Testis (tissue), 3 donors: ENCODE results near the gene DGLUCY. TPM values are rescaled to one million over a fixed set of nuclear protein-coding genes. Genes with fewer than 3 reads are reported as not detected.

Source experiments
- DNase-seq: peaks from one replicate; pipeline ENCODE4 v3.0.0-alpha.2; 2019
- H3K27ac ChIP-seq, 2 donors: fragments of 200-600 bp; sonication (generic); one replicate each; pipeline ENCODE4 v1.5.1; 2019
- H3K27me3 ChIP-seq: fragments of 200-600 bp; sonication (generic); one replicate; pipeline ENCODE4 v1.5.1; 2019
- H3K36me3 ChIP-seq: fragments of 200-600 bp; sonication (generic); one replicate; pipeline ENCODE4 v1.5.1; 2017; ENCODE audit warnings: low read depth; ENCODE audit errors: missing control alignments
- H3K4me1 ChIP-seq: fragments of 200-600 bp; sonication (generic); one replicate; pipeline ENCODE4 v1.5.1; 2019
- H3K4me3 ChIP-seq, 2 donors: fragments of 200-600 bp; sonication (generic); one replicate each; pipeline ENCODE4 v1.5.1; 2017 to 2019
- H3K9me3 ChIP-seq: fragments of 200-600 bp; sonication (generic); one replicate; pipeline ENCODE4 v1.5.1; 2017
- POLR2A ChIP-seq: fragments of 450-650 bp; IDR thresholded peaks from one replicate; pipeline ENCODE4 v1.6.1; 2017; ENCODE audit warnings: antibody characterized with exemption, mild to moderate bottlenecking, moderate library complexity
- WGBS, 2 donors: methylation state at CpG; one replicate each; pipeline ENCODE4 v1.1.5; 2018; 5-methylcytosine and 5-hydroxymethylcytosine counted together
- intact Hi-C: fragments of 100-400 bp; cut with DNase I; formaldehyde crosslinking; loops from one replicate; pipeline ENCODE4 v1.15.1; 2023; ENCODE audit warnings: low total_unique reads
- polyA plus RNA-seq: library from polyadenylated mRNA; stranded (reverse); fragments of 350-450 nt; fragmentation: Illumina TruSeq; extraction: RNeasy Lipid Tissue Mini Kit (QIAGEN cat#74804); gene quantifications from one replicate; pipeline ENCODE4 v1.2.3, GENCODE V29; 2014; ENCODE audit warnings: low read depth, low replicate concordance; ENCODE audit not compliant: insufficient read depth
- total RNA-seq, 2 donors: library from RNA; depleted of rRNA; stranded (reverse); fragments of >200 nt; gene quantifications; one replicate each; pipeline ENCODE4 v1.2.3, GENCODE V29; 2016
- TF ChIP-seq, protein P1 (sequence below), 3 experiments: fragments of 450-650 bp in 2 of 3; fragments of 200-600 bp in 1 of 3; sonication (generic) in 1 of 3; IDR thresholded peaks; one replicate each; pipeline ENCODE4 v1.5.1; 2016 to 2019; ENCODE audit warnings: antibody characterized with exemption in 3 of 3, mild to moderate bottlenecking in 2 of 3, moderate library complexity in 1 of 3

Gene DGLUCY
- total and polyA plus RNA-seq, 3 donors from 2014 or later: 77.5 to 161 (median 145) TPM

DNA sequence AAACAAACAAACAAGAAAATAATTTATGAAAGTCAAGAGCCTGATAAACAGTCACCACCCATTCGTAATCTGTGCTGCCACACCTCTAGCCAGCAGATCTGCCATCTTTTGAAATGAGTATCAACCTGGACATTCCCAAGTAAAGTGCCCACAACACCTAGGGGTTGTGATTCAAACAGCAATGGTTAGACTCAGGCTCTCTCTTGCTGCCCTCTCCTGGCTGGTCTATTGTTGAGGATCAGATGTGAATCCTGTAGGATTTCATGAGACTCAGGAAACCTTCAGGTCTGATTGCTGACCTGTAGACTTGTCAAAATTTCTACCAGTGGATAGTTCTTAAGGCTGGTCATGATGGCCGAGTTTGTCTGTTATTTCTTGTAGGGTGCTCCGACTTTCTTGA is 26.8 kb downstream of the DGLUCY start:
- Histone ChIP-seq H3K4me1 (no peaks in the 10 kb centered on the region), H3K36me3 (no peaks in the 10 kb centered on the region), H3K27ac (no peak overlapping the region), H3K27me3 (no peaks in the 10 kb centered on the region), H3K4me3 (no peak overlapping the region), H3K9me3 (no peaks in the 10 kb centered on the region)
- peak; percentile 51 for DNase-seq
- TF ChIP-seq, protein P1, sequence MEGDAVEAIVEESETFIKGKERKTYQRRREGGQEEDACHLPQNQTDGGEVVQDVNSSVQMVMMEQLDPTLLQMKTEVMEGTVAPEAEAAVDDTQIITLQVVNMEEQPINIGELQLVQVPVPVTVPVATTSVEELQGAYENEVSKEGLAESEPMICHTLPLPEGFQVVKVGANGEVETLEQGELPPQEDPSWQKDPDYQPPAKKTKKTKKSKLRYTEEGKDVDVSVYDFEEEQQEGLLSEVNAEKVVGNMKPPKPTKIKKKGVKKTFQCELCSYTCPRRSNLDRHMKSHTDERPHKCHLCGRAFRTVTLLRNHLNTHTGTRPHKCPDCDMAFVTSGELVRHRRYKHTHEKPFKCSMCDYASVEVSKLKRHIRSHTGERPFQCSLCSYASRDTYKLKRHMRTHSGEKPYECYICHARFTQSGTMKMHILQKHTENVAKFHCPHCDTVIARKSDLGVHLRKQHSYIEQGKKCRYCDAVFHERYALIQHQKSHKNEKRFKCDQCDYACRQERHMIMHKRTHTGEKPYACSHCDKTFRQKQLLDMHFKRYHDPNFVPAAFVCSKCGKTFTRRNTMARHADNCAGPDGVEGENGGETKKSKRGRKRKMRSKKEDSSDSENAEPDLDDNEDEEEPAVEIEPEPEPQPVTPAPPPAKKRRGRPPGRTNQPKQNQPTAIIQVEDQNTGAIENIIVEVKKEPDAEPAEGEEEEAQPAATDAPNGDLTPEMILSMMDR (IDR thresholded peaks at IDR 0.05): peak in 2 of 3 experiments; percentile 22 to 28
- TF ChIP-seq POLR2A: no peak
- intact Hi-C loops: no loop called here
- WGBS, 2 donors: 88 to 93% methylated on average over 3 of the region's 3 CpGs

DNA sequence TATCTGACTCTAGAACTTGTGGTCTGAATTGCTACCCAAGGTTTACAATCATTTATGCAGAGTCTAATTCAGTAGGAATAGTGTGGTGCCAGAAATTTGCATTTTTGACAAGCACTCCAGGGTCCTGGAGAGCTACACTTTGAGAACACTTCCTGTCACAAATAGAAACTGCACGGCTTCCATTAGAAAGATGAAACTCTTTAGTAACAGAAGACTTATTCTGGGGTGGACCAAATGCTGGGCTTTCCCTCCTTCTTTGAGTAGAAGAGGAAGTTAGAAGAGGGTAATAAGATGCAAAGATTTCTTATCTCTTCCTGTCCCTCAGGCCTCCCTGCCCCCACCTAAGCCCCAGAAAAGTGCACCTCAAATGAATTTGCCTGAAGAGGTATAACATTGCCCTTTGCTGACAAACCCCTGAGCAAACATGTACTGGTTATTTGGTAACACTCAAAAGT is 28.4 kb downstream of the DGLUCY start:
- TF ChIP-seq, protein P1 (IDR thresholded peaks at IDR 0.05): no peak
- TF ChIP-seq POLR2A: no peak
- DNase-seq: no peak
- Histone ChIP-seq H3K4me1 (no peaks in the 10 kb centered on the region), H3K27me3 (no peaks in the 10 kb centered on the region), H3K36me3 (no peaks in the 10 kb centered on the region), H3K4me3 (no peak overlapping the region), H3K9me3 (no peaks in the 10 kb centered on the region), H3K27ac (no peak overlapping the region)
- WGBS, 2 donors: 85 to 88% methylated on average over 1 of the region's 1 CpG
- intact Hi-C loops: no loop called here

DNA sequence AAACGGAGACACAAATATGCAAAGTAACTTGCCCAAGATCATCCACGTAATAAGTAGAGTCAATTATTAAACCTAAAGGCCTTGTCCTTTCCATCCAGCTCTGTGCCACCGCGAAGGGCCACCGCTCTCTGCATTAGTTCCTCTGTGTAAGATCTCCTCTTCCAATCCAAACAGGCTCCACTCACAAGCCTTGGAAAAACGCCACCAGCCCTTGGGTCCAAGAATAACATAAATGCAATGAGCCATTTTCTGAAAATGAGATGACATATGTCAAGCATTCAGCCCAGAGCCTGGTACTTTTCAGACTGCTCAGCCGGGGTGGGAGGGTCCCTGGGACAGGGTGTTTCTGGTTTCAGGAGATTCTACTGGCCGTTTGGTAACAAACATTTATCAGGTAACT is 30.0 kb downstream of the DGLUCY start:
- Histone ChIP-seq H3K4me3 (no peak overlapping the region), H3K27me3 (no peaks in the 10 kb centered on the region), H3K9me3 (no peaks in the 10 kb centered on the region), H3K36me3 (no peaks in the 10 kb centered on the region), H3K27ac (no peak overlapping the region), H3K4me1 (no peaks in the 10 kb centered on the region)
- intact Hi-C loops: no loop called here
- TF ChIP-seq POLR2A: no peak
- TF ChIP-seq, protein P1 (IDR thresholded peaks at IDR 0.05): no peak
- no peak for DNase-seq
- 85 to 86% methylated on average over 8 of the region's 8 CpGs for WGBS, 2 donors

DNA sequence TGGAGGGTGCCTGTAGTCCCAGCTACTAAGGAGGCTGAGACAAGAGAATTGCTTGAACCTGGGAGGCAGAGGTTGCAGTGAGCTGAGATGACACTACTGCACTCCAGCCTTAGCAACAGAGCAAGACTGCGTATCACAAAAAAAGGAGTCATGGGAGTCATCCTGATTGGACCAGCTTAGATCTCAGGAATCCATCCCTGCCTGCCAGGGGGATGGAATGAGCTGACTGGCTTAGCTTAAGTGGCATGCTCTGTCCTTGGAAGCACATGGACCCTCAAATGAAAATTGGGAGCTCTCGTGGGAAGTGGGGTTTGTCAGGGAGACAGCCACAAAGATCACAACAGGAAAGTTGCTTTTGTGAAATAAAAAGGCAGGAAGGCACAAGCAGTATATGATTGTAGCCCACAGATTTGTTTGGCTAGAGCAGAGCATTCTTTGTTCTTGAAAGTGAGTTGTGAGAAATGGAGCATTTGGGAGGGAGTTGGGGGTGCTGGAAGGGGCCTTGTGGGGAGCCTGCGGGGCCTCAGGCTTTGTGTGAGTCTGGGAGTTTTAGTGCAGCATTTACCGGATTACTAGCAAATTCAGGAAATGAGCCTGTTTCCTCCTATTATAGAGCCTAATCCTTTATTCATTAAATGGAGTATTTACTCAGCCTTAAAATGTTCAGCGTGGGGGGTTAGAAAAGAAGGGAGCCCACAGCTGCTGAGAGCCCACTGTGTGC is 30.7 kb downstream of the DGLUCY start:
- WGBS, 2 donors: 81 to 94% methylated on average over 5 of the region's 5 CpGs
- Histone ChIP-seq H3K4me1 (no peaks in the 10 kb centered on the region), H3K4me3 (no peak overlapping the region), H3K27me3 (no peaks in the 10 kb centered on the region), H3K36me3 (no peaks in the 10 kb centered on the region), H3K9me3 (no peaks in the 10 kb centered on the region), H3K27ac (no peak overlapping the region)
- no peak for DNase-seq
- intact Hi-C loops: no loop called here
- TF ChIP-seq, protein P1 (IDR thresholded peaks at IDR 0.05): no peak
- no peak for TF ChIP-seq POLR2A
